GM20000 (cell line): ENCODE data around the gene JARID2.

Experiments used
- DNase-seq: peaks from one replicate; pipeline ENCODE4 v3.0.0; 2012; ENCODE audit warnings: low spot score
- TF ChIP-seq, protein P1 (sequence below): IDR thresholded peaks from 2 replicates; pipeline ENCODE4 v1.5.1; 2012; ENCODE audit warnings: mild to moderate bottlenecking, control low read depth; ENCODE audit errors: extremely low read depth, missing control alignments

JARID2 gene

DNA sequence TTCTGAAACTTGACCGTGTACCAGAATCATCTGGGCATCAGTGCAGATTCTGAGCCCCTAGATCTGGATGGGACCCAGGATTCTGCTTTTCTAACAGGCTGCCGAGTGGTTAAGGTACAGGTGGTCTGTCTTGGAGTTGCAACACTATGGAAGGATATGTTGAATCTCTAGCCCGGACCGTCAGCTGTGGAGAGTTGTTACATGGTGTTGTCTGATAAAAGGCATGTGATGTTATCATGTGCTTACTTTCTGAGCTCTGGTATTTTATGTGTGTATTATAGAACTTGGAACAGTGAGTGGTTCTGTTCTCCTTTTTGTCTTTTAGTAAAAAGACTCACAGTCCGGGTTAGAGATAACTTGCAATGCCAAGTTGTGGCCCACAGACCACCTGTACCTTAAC is 123.0 kb downstream of the JARID2 start:
- no peak for DNase-seq
- TF ChIP-seq, protein P1, sequence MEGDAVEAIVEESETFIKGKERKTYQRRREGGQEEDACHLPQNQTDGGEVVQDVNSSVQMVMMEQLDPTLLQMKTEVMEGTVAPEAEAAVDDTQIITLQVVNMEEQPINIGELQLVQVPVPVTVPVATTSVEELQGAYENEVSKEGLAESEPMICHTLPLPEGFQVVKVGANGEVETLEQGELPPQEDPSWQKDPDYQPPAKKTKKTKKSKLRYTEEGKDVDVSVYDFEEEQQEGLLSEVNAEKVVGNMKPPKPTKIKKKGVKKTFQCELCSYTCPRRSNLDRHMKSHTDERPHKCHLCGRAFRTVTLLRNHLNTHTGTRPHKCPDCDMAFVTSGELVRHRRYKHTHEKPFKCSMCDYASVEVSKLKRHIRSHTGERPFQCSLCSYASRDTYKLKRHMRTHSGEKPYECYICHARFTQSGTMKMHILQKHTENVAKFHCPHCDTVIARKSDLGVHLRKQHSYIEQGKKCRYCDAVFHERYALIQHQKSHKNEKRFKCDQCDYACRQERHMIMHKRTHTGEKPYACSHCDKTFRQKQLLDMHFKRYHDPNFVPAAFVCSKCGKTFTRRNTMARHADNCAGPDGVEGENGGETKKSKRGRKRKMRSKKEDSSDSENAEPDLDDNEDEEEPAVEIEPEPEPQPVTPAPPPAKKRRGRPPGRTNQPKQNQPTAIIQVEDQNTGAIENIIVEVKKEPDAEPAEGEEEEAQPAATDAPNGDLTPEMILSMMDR: no peak

DNA sequence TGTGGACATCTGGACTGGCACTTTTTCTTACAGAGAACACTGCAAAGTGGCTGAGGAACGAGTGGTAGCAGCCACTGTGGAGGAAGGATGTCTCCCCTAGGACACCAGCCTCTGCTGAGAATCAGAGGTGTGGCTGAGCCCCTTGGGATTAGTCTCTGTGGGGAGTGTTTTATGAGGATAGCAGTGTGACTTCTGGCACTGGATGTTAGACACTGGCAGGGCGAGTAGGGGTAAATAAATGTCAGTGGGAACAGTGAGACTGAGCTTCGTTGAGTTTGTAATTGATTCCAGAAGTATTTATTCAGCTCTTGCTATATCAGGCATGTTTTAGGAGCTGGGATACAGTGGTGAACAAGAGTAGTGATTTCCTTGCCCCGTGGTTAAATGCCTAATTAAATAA is 124.0 kb downstream of the JARID2 start:
- no peak for DNase-seq
- TF ChIP-seq, protein P1: no peak

DNA sequence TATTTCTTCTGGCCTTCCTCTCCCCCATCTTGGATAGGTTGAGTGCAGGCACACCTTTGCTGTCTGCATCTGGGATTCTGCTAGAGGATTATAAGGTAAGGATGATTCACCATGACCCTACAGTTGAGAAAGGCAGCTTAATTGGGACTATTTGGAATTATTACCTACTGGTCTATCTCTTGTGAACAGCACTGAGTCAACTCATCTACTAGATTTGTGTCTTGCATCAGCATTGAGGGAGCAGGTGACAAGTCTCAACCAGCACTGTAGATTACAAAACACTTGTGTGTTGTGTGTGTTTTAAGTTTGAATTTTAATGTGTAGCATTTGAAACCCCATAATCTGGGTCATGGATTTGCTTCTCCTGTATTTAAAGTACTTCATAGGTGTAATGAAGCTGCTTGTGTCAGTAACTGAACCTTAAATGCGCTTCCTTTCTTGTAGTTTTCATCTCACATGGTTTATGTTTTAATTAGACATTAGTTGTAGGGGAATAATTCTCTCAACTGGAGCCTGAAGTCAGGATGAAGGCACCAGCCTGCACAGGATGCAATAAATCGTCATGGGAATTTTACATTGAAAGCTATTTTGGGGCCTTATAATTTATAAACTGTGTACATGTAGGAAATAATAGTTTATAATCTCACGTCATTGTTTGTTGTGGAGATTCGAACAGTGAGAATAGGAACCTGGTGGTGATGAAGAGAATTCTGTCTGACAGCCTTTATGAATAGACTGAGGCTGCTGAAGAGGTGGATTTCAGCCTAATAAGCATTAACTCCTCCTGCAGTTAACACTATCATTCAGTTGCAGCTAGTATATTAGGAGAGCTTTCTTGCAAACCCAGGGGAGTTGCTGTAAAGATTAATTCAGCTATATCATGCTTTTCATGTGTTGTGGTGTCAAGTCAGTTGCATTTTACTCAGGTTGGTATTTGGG is 125.1 kb downstream of the JARID2 start:
- TF ChIP-seq, protein P1: no peak
- no peak for DNase-seq

DNA sequence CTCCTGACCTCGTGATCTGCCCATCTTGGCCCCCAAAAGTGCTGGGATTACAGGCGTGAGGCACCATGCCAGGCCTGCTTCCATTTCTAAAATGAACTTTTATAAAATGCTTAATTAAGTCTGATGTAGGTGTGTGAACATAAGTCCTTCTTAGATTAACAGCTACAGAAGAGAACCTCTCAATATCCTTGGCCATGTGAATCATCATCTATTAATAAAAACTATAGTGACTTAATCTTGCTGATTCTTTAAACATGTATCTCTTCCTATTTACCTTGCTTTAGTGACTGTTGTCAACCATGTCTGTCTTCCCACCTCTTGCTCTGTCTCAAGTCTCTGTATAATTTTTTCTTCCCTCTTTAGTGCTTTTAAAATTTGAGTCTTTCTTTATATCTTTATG is 127.1 kb downstream of the JARID2 start:
- DNase-seq: no peak
- TF ChIP-seq, protein P1: no peak

DNA sequence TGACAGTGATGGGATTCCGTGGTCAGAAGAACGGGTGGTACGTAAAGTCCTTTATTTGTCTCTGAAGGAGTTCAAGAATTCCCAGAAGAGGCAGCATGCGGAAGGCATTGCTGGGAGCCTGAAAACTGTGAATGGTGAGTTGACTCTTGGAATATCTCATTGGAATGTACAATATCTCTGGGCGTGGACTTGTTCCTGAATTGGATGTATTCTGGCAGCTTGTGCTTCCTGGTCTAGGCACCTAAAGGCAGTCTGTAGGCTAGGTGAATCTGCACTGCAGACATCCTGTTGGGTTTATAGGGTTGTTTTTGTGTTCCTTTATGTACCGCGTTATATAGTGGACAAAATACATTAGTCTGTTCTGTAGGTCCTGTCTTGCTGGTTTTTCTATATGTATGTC is 128.2 kb downstream of the JARID2 start:
- TF ChIP-seq, protein P1: no peak
- DNase-seq: no peak

DNA sequence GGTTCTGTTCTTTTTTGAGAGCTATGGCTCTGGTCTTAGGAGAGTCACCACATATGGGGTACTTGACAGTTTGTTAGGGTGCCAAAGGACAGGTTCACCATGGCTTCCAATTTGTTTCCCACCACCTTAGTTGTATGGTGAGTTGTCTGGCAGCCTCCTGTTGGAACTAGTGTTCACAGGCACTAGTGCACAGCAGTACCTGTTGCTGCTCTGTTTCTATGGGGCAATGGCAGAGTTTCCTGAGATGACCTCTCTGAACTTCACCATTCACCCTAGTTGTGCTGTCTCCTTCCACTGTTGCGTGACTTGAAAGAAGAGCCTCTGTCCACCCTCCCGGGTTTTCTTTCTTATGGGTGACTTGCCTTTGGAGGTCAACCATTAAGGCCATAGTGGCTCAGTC is 129.1 kb downstream of the JARID2 start:
- no peak for DNase-seq
- TF ChIP-seq, protein P1: no peak

DNA sequence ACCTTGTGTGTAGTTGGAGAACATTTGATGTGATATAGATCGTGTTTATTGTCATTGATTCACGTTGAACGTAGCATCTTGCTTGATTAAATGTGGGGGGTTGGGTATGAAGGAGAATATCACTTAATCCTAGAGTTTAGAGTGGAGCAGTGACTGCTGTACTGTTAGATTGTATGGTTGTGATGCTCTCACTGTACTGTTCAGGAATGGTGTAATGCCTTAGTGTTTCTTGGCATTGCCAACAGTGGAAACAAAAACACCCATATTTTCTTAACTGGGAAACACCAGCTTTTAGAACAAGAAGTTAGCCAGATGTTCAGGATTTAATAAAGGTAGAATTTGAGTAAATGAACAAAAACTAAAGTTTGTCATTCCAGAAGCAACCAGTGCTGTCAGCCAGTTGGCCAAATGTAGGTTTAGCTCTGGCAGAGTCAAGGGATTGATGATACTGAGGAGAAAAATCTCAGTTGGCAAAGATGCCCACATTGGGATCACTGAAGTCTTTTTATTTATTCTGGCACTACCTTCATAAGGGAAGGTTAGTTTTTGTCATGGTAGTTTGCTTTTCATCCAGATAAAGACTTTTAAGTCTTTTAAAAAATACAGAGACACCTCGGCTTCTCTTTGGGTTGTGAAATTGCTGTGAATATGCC is 129.9 kb downstream of the JARID2 start:
- no peak for DNase-seq
- TF ChIP-seq, protein P1: no peak
